ENCODE measurements around the gene KLRB1. TPM values are rescaled to one million over a fixed set of nuclear protein-coding genes. Genes with fewer than 3 reads are reported as not detected.
"Not testable (repeated sequence)": the region's sequence is repeated elsewhere in the genome, so short reads cannot be mapped to it uniquely, and the experiment has no call there.

The KLRB1 gene
- total RNA-seq, 1 experiment from 2014 or later: not detected

DNA sequence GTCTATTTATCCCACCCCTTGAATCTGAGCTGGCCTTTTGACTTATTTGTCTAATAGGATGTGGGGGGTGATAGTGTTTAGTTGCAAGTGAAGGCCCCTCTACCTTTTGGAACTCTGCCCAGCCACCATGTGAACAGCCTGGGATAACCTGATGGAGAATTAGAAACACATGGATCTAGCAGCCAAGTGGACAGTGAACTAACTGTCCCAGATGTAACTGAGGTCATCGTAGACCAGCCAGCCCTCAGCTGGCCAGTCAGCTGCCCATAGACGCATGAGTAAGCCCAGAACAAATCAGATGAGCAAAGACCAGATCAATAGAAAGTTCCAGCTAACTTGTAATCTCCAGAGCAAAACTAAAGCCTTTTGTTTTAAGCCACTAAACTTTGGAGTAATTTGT is 19.0 kb downstream of the KLRB1 start:
- Histone ChIP-seq H3K4me2 (ENCODE audit: low read depth, low read length, poor library complexity, severe bottlenecking) (no peak overlapping the region), H4K20me1 (ENCODE audit: insufficient read depth, low read depth, low read length) (no peaks in the 10 kb centered on the region), H3K27ac (ENCODE audit: low read length) (no peak overlapping the region), H3K79me2 (ENCODE audit: low read length) (no peaks in the 10 kb centered on the region), H3K4me3 (ENCODE audit: low read length) (no peak overlapping the region), H3K9me3 (ENCODE audit: low read length) (no peaks in the 10 kb centered on the region), H3K9me2 (replicated peaks; ENCODE audit: insufficient read depth, low read length) (no peaks in the 10 kb centered on the region), H3K4me1 (ENCODE audit: low read length) (no peaks in the 10 kb centered on the region), H3K27me3 (ENCODE audit: low read length) (no peaks in the 10 kb centered on the region), H2AFZ (ENCODE audit: low read length) (no peak overlapping the region), H3K9ac (ENCODE audit: low read length) (no peak overlapping the region), H3K36me3 (ENCODE audit: insufficient read depth, low read length) (no peaks in the 10 kb centered on the region)
- DNase-seq: no peak

DNA sequence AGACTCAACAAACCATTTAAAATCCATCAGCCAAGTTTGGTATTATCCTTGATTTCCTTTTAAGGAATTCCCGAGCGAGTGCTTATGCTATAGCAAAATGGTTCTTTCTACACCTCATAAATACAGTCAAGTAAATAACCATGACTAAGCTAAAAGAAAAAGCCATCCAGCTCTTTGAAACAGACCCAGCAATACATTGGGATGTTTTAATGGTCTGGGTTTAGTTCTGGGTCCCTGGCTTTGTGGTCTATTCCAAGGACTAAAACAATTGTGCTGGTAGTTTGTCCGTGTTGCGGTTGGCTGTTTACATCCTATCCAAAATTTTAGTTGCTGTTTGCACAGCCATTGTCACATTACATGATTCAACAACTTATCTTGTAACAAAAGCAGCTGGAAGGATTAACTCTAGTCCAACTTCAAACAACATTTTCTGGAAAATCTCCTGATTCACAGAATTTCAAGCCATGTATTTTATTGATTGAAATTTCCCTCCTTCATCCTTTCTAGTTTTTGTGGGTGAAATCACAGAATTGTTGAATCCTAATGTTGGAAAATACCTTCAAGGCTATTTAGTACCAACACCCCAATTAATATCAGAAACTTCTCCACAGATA is 19.6 kb downstream of the KLRB1 start:
- H4K20me1 ChIP-seq (ENCODE audit: insufficient read depth, low read depth, low read length): no peaks in the 10 kb centered on the region
- H3K4me2 ChIP-seq (ENCODE audit: low read depth, low read length, poor library complexity, severe bottlenecking): no peak overlapping the region
- no peak overlapping the region for H3K27ac ChIP-seq (ENCODE audit: low read length)
- H3K9me3 ChIP-seq (ENCODE audit: low read length): no peaks in the 10 kb centered on the region
- H2AFZ ChIP-seq (ENCODE audit: low read length): no peak overlapping the region
- H3K79me2 ChIP-seq (ENCODE audit: low read length): no peaks in the 10 kb centered on the region
- H3K36me3 ChIP-seq (ENCODE audit: insufficient read depth, low read length): no peaks in the 10 kb centered on the region
- no peak for DNase-seq
- no peak overlapping the region for H3K9ac ChIP-seq (ENCODE audit: low read length)
- H3K4me3 ChIP-seq (ENCODE audit: low read length): no peak overlapping the region
- H3K9me2 ChIP-seq (replicated peaks; ENCODE audit: insufficient read depth, low read length): no peaks in the 10 kb centered on the region
- no peaks in the 10 kb centered on the region for H3K27me3 ChIP-seq (ENCODE audit: low read length)
- no peaks in the 10 kb centered on the region for H3K4me1 ChIP-seq (ENCODE audit: low read length)

DNA sequence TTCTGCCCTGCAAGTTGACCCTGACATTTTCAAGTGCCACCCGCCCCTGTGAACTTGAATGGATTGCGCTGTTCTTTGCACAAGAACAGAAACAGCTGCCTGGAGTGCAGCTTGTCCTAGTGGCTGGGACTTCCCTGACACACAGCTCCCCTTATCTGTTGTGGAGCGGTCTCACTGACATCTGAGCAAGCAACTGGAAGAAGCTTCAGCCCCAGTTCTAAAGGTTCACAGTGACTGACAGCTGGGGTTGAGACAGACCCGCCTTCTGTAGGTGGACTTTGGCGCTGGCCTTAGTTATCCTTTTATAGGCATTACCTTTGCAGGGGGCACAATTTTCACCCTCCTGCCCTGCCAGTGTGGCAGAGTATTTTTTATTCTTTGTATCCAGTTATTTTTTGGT is 30.0 kb downstream of the KLRB1 start:
- H3K27ac ChIP-seq (ENCODE audit: low read length); DNase-seq: not testable (repeated sequence)

DNA sequence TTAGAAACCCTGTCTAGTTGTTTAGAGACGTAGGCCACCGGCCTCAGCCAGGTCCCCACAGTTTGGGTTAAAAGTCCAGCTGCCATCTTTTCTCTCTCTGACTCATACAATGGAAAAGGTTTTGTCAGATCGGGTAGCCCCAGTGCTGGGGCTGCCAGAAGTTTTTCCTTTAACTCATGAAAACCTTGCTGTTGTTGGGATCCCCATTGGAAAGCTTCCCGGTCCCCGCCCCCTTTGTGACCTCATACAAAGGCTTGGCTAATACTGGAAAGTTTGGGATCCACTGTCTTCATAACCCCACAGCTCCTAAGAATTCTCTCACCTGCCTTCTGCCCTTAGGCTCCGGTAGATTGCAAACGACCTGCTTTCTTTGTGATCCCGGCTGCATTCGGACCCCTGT is 40.6 kb downstream of the KLRB1 start:
- not testable (repeated sequence) for H3K27ac ChIP-seq (ENCODE audit: low read length); H3K9me2 ChIP-seq (replicated peaks; ENCODE audit: insufficient read depth, low read length); H4K20me1 ChIP-seq (ENCODE audit: insufficient read depth, low read depth, low read length); H3K36me3 ChIP-seq (ENCODE audit: insufficient read depth, low read length); H3K9me3 ChIP-seq (ENCODE audit: low read length); DNase-seq; H3K27me3 ChIP-seq (ENCODE audit: low read length); H3K4me1 ChIP-seq (ENCODE audit: low read length); H2AFZ ChIP-seq (ENCODE audit: low read length); H3K4me2 ChIP-seq (ENCODE audit: low read depth, low read length, poor library complexity, severe bottlenecking); H3K4me3 ChIP-seq (ENCODE audit: low read length); H3K79me2 ChIP-seq (ENCODE audit: low read length); H3K9ac ChIP-seq (ENCODE audit: low read length)

More for the DNA sequence above, 30.0 kb downstream of the KLRB1 start:
- H3K4me3 ChIP-seq (ENCODE audit: low read length); H3K9me3 ChIP-seq (ENCODE audit: low read length); H4K20me1 ChIP-seq (ENCODE audit: insufficient read depth, low read depth, low read length); H3K9ac ChIP-seq (ENCODE audit: low read length); H3K4me2 ChIP-seq (ENCODE audit: low read depth, low read length, poor library complexity, severe bottlenecking); H3K9me2 ChIP-seq (replicated peaks; ENCODE audit: insufficient read depth, low read length); H3K4me1 ChIP-seq (ENCODE audit: low read length); H3K79me2 ChIP-seq (ENCODE audit: low read length); H3K27me3 ChIP-seq (ENCODE audit: low read length); H2AFZ ChIP-seq (ENCODE audit: low read length); H3K36me3 ChIP-seq (ENCODE audit: insufficient read depth, low read length): not testable (repeated sequence)

DNA sequence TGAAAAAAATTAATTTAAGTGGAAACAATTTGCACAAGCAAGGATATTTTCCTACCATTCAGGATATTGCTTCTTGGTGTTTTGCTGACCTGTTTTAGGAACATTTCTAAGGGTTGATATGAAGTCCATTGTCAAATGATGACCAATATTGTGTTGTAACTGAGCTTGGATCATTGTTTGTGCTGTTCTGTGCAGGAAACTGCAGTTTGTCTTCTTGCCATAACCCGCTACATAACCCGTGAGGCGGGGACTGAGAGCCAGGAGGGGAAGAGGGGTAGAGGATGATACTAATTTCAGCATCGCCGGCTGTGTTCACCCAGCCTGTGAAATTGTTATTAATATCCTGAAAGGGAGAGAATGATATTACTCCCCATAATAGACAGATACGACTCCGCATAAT is 41.6 kb downstream of the KLRB1 start:
- not testable (repeated sequence) for H3K27me3 ChIP-seq (ENCODE audit: low read length)

DNA sequence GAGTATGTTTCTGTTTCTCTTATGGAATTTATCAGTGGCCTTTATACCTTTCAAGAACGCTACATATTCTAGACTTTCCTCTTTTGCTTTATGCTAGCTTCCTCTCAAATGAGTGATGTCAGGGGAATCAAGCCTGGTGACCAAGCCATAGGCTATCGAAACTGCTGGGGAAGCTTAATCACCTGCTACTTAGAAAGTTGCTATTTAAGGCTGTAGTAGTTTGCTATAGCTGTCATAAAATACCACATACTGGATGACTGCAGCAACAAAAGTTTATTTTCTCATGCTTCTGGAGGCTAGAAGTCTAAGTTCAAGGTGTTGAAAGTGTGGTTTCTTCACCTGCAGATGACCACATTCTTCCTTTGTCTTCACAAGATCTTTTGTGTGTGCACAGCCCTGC is 43.3 kb downstream of the KLRB1 start:
- not testable (repeated sequence) for H3K9ac ChIP-seq (ENCODE audit: low read length); H3K36me3 ChIP-seq (ENCODE audit: insufficient read depth, low read length); H3K27me3 ChIP-seq (ENCODE audit: low read length); H4K20me1 ChIP-seq (ENCODE audit: insufficient read depth, low read depth, low read length); H2AFZ ChIP-seq (ENCODE audit: low read length); DNase-seq; H3K4me3 ChIP-seq (ENCODE audit: low read length); H3K9me2 ChIP-seq (replicated peaks; ENCODE audit: insufficient read depth, low read length); H3K27ac ChIP-seq (ENCODE audit: low read length); H3K79me2 ChIP-seq (ENCODE audit: low read length); H3K4me1 ChIP-seq (ENCODE audit: low read length); H3K4me2 ChIP-seq (ENCODE audit: low read depth, low read length, poor library complexity, severe bottlenecking); H3K9me3 ChIP-seq (ENCODE audit: low read length)

More for the DNA sequence above, 41.6 kb downstream of the KLRB1 start:
- H3K79me2 ChIP-seq (ENCODE audit: low read length); H3K4me1 ChIP-seq (ENCODE audit: low read length); DNase-seq; H3K27ac ChIP-seq (ENCODE audit: low read length); H3K9ac ChIP-seq (ENCODE audit: low read length); H3K4me2 ChIP-seq (ENCODE audit: low read depth, low read length, poor library complexity, severe bottlenecking); H4K20me1 ChIP-seq (ENCODE audit: insufficient read depth, low read depth, low read length); H3K4me3 ChIP-seq (ENCODE audit: low read length); H3K9me3 ChIP-seq (ENCODE audit: low read length); H2AFZ ChIP-seq (ENCODE audit: low read length); H3K9me2 ChIP-seq (replicated peaks; ENCODE audit: insufficient read depth, low read length); H3K36me3 ChIP-seq (ENCODE audit: insufficient read depth, low read length): not testable (repeated sequence)

DNA sequence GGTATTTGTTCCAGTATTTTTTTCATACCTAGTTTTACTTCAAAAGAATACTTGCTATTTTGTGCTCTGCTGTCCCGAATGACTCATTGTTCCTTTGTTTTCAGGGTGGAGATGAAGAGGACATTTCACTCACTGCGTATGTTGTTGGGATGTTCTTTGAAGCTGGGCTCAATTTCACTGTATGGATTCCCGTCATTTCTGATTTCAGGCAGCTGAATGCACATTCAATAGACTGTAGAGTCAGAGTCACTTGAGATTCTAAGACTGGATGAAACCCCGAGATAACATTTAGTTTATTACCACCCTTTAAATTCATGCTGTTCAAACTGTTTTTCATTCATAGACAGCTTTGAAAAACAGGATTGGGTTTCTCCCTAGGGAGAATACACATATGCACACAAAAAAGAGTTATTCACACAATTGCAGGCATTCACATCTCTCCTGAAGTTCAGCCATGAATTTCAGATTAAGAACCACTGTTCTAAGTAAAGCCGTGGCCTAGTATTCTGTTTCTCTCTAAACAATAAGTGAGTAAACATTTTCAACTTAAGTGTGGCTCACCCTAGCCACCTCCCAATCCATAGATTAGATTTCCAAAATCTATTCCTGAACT is 44.8 kb downstream of the KLRB1 start:
- not testable (repeated sequence) for H3K9me3 ChIP-seq (ENCODE audit: low read length); H3K9ac ChIP-seq (ENCODE audit: low read length)

DNA sequence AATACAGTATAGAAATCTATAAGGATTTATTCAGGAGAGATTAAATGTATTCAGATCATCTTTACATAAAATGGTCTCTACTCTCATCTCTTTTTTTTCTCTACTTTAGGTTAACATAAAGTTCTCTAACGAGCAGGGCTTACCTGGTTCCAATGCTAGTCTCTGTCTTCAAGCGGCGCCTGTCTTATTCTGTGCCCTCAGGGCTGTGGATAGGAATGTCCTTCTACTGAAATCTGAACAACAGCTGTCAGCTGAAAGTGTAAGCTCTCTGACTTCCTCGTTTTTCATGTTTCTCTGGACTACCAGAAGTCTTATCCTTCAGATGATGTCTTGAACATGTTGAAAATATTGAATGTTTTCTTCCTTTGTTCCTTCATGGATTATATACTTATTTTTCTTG is 62.2 kb downstream of the KLRB1 start:
- not testable (repeated sequence) for H3K9ac ChIP-seq (ENCODE audit: low read length); H3K9me3 ChIP-seq (ENCODE audit: low read length); H3K36me3 ChIP-seq (ENCODE audit: insufficient read depth, low read length); DNase-seq; H3K4me3 ChIP-seq (ENCODE audit: low read length); H4K20me1 ChIP-seq (ENCODE audit: insufficient read depth, low read depth, low read length); H3K79me2 ChIP-seq (ENCODE audit: low read length); H3K27ac ChIP-seq (ENCODE audit: low read length); H3K4me2 ChIP-seq (ENCODE audit: low read depth, low read length, poor library complexity, severe bottlenecking); H3K4me1 ChIP-seq (ENCODE audit: low read length); H2AFZ ChIP-seq (ENCODE audit: low read length); H3K9me2 ChIP-seq (replicated peaks; ENCODE audit: insufficient read depth, low read length); H3K27me3 ChIP-seq (ENCODE audit: low read length)

More for the DNA sequence above, 44.8 kb downstream of the KLRB1 start:
- H3K27ac ChIP-seq (ENCODE audit: low read length); H4K20me1 ChIP-seq (ENCODE audit: insufficient read depth, low read depth, low read length); DNase-seq; H2AFZ ChIP-seq (ENCODE audit: low read length); H3K27me3 ChIP-seq (ENCODE audit: low read length); H3K4me2 ChIP-seq (ENCODE audit: low read depth, low read length, poor library complexity, severe bottlenecking); H3K4me1 ChIP-seq (ENCODE audit: low read length); H3K36me3 ChIP-seq (ENCODE audit: insufficient read depth, low read length); H3K9me2 ChIP-seq (replicated peaks; ENCODE audit: insufficient read depth, low read length); H3K79me2 ChIP-seq (ENCODE audit: low read length); H3K4me3 ChIP-seq (ENCODE audit: low read length): not testable (repeated sequence)

Data from Karpas-422 (cell line).